Caco-2 (cell line): Measurements from ENCODE around the gene TLX3. TPM values are rescaled to one million over a fixed set of nuclear protein-coding genes. Genes with fewer than 3 reads are reported as not detected.

Experiments used
- BruUV-seq: library from RNA; stranded (reverse); fragments of 400-500 nt; replicated peaks from 2 replicates; lab custom pipeline; 2021; lab: Mats Ljungman, UMichigan
- CTCF ChIA-PET: fragments of 300-600 bp; sonication (Branson Sonifier 250); formaldehyde crosslinking; loops from one replicate; lab custom pipeline; 2022; ENCODE audit warnings: antibody characterized with exemption; lab: Charles Lee
- POLR2A ChIA-PET: fragments of 300-600 bp; sonication (Branson Sonifier 250); formaldehyde crosslinking; loops from one replicate; lab custom pipeline; 2022; ENCODE audit warnings: antibody characterized with exemption; lab: Charles Lee
- DNase-seq, 2 experiments: peaks; one replicate each; pipeline versions ENCODE4 v3.0.0 to v3.0.0-alpha.2; 2020 to 2022
- H3K27me3 ChIP-seq: replicated peaks from 2 replicates; pipeline ENCODE4 v1.6.0; 2011; ENCODE audit warnings: low read length; ENCODE audit not compliant: control insufficient read depth, insufficient read depth
- H3K36me3 ChIP-seq: 2 replicates; pipeline ENCODE4 v1.5.1; 2011; ENCODE audit warnings: low read length; ENCODE audit not compliant: control insufficient read depth, insufficient read depth
- H3K4me1 ChIP-seq: fragments of 250-450 bp; sonication (Bioruptor Pico); 2 replicates; pipeline ENCODE4 v1.5.1; 2020; ENCODE audit warnings: mild to moderate bottlenecking
- H3K4me3 ChIP-seq: 2 replicates; pipeline ENCODE4 v1.5.1; 2011; ENCODE audit warnings: low read depth, mild to moderate bottlenecking, control low read depth, low read length
- H3K9me3 ChIP-seq: fragments of 250-450 bp; sonication (Bioruptor Pico); 2 replicates; pipeline ENCODE4 v1.5.1; 2020; ENCODE audit warnings: mild to moderate bottlenecking, moderate library complexity
- H3K27ac Mint-ChIP-seq: one replicate; pipeline ENCODE4 v1.8.0; 2022; ENCODE audit warnings: mixed read lengths; ENCODE audit not compliant: unreplicated experiment
- H3K27me3 Mint-ChIP-seq: one replicate; pipeline ENCODE4 v1.8.0; 2022; ENCODE audit warnings: mixed read lengths; ENCODE audit not compliant: insufficient read depth, unreplicated experiment
- H3K36me3 Mint-ChIP-seq: one replicate; pipeline ENCODE4 v1.8.0; 2022; ENCODE audit warnings: mild to moderate bottlenecking, mixed read lengths; ENCODE audit not compliant: insufficient read depth, unreplicated experiment
- H3K4me1 Mint-ChIP-seq: one replicate; pipeline ENCODE4 v1.8.0; 2022; ENCODE audit warnings: low read depth, mixed read lengths; ENCODE audit not compliant: unreplicated experiment
- H3K4me3 Mint-ChIP-seq: one replicate; pipeline ENCODE4 v1.8.0; 2022; ENCODE audit warnings: mild to moderate bottlenecking, moderate library complexity, mixed read lengths; ENCODE audit not compliant: unreplicated experiment
- H3K9me3 Mint-ChIP-seq: one replicate; pipeline ENCODE4 v1.8.0; 2022; ENCODE audit warnings: mixed read lengths; ENCODE audit not compliant: unreplicated experiment
- intact Hi-C: fragments of 100-400 bp; cut with micrococcal nuclease; formaldehyde crosslinking; loops from one replicate; pipeline ENCODE4 v1.10.0; 2022; ENCODE audit not compliant: unreplicated experiment
- total RNA-seq: library from RNA; stranded (reverse); gene quantifications from 2 replicates; pipeline ENCODE4 v1.2.3, GENCODE V29; 2022
- TF ChIP-seq, protein P1 (sequence below), 2 experiments: fragments of 200-600 bp in 1 of 2; IDR thresholded peaks; 1 replicate in 1 of 2; 2 replicates in 1 of 2; pipeline versions ENCODE4 v1.5.1 to v1.8.0; 2011 to 2022; ENCODE audit warnings: antibody characterized with exemption in 1 of 2, control low read depth in 1 of 2, inconsistent platforms in 1 of 2, low read depth in 1 of 2, low read length in 1 of 2, mild to moderate bottlenecking in 1 of 2, moderate library complexity in 1 of 2; ENCODE audit not compliant: insufficient read depth in 1 of 2, severe bottlenecking in 1 of 2, unreplicated experiment in 1 of 2

Gene TLX3
- total RNA-seq, 1 experiment from 2014 or later, result not detected

DNA sequence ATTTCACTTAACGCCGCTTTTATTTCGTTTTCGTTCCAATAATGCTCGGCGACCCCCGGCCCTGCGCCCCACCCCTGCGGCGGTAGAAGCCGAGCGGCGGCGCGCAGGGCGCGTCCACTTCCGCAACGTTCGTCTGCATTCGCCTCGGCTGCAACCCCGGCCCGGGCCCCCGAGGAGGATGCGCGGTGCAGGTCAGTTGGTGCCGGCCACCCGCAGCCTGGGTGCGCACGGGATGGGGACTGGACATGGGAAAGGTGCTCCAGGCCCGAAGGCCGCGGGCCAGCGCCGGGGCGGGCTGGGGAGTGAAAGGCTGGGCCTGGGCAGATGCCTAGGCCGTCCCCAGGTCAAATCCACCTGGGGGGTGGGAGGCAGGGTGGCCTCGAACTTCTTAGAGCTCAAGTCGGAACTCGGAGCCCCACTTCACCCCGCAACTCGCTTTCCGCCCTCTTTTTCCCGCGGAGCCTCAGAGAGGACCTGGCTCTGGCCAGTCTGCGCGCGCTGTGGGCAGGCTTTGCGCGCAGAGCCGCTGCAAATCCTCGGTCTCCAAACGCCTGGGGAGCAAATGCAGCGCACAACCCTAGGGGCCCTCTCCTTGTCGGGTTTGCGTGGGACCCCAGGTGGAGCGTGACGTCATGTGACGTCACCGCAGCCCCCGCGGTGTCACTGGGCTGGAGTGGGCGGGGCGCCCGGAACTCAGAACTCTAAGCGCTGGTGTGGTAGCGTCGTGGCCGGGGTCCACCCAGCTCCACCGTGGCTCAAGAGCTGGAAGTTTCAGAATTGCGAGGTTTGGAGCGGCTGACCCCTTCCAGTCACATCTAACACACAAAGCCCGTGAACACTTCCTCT, 3.3 kb downstream of the TLX3 start:
- peak overlapping the region; percentile 81 for H3K27ac Mint-ChIP-seq
- H3K4me1 ChIP-seq, result no peaks in the 10 kb centered on the region
- H3K4me3 Mint-ChIP-seq, result peak overlapping the region; percentile 79
- peak; percentile 69 to 71 for DNase-seq
- H3K4me1 Mint-ChIP-seq, result peaks cover 10% of the 10 kb centered on the region
- BruUV-seq, result TSS peak; percentile 99
- intact Hi-C loops, result no loop called here
- no peaks in the 10 kb centered on the region for H3K9me3 ChIP-seq
- TF ChIP-seq, protein P1, sequence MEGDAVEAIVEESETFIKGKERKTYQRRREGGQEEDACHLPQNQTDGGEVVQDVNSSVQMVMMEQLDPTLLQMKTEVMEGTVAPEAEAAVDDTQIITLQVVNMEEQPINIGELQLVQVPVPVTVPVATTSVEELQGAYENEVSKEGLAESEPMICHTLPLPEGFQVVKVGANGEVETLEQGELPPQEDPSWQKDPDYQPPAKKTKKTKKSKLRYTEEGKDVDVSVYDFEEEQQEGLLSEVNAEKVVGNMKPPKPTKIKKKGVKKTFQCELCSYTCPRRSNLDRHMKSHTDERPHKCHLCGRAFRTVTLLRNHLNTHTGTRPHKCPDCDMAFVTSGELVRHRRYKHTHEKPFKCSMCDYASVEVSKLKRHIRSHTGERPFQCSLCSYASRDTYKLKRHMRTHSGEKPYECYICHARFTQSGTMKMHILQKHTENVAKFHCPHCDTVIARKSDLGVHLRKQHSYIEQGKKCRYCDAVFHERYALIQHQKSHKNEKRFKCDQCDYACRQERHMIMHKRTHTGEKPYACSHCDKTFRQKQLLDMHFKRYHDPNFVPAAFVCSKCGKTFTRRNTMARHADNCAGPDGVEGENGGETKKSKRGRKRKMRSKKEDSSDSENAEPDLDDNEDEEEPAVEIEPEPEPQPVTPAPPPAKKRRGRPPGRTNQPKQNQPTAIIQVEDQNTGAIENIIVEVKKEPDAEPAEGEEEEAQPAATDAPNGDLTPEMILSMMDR (IDR thresholded peaks at IDR 0.05; ENCODE audit: insufficient read depth in 1 of 2, low read depth in 1 of 2, low read length in 1 of 2, severe bottlenecking in 1 of 2, unreplicated experiment in 1 of 2), result no peak
- no peaks in the 10 kb centered on the region for H3K9me3 Mint-ChIP-seq
- peaks cover 17% of the 10 kb centered on the region for H3K36me3 Mint-ChIP-seq
- H3K27me3 ChIP-seq, result no peaks in the 10 kb centered on the region
- peak overlapping the region; percentile 86 for H3K4me3 ChIP-seq
- H3K27me3 Mint-ChIP-seq, result peaks cover 2% of the 10 kb centered on the region
- no peaks in the 10 kb centered on the region for H3K36me3 ChIP-seq
- ChIA-PET CTCF (interaction anchor here (1.3 kb wide), 1 partner anchor 12 kb away, joined by 4 read pairs; no protein-coding TSS in a partner anchor), POLR2A (no interaction called here)

GRCh38 chr5:171313481-171314206, 4.6 kb downstream of the TLX3 start:
- Histone ChIP-seq H3K36me3 (no peaks in the 10 kb centered on the region), H3K27me3 (no peaks in the 10 kb centered on the region), H3K4me3 (no peak overlapping the region), H3K9me3 (no peaks in the 10 kb centered on the region), H3K4me1 (no peaks in the 10 kb centered on the region)
- DNase-seq, result no peak
- CTCF ChIA-PET, result interaction anchor here (1.3 kb wide), 1 partner anchor 11 kb away, joined by 4 read pairs; no protein-coding TSS in a partner anchor
- TF ChIP-seq, protein P1 (IDR thresholded peaks at IDR 0.05; ENCODE audit: insufficient read depth in 1 of 2, low read depth in 1 of 2, low read length in 1 of 2, severe bottlenecking in 1 of 2, unreplicated experiment in 1 of 2), result no peak
- POLR2A ChIA-PET, result interaction anchor here (0.6 kb wide), 1 partner anchor 112 kb away, joined by 8 read pairs; no protein-coding TSS in a partner anchor
- peaks cover 2% of the 10 kb centered on the region for H3K27me3 Mint-ChIP-seq
- intact Hi-C loops, result no loop called here
- peak overlapping the region; percentile 79 for H3K4me3 Mint-ChIP-seq
- H3K4me1 Mint-ChIP-seq, result peaks cover 10% of the 10 kb centered on the region
- H3K27ac Mint-ChIP-seq, result peak overlapping the region; percentile 81
- no TSS peak for BruUV-seq
- H3K36me3 Mint-ChIP-seq, result peaks cover 17% of the 10 kb centered on the region
- H3K9me3 Mint-ChIP-seq, result no peaks in the 10 kb centered on the region

- POLR2A ChIA-PET, result no interaction called here
- BruUV-seq, result no TSS peak
- Histone ChIP-seq H3K9me3 (no peaks in the 10 kb centered on the region), H3K36me3 (no peaks in the 10 kb centered on the region), H3K27me3 (no peaks in the 10 kb centered on the region), H3K4me3 (no peak overlapping the region), H3K4me1 (no peaks in the 10 kb centered on the region)
- peaks cover 10% of the 10 kb centered on the region for H3K4me1 Mint-ChIP-seq
- peaks cover 12% of the 10 kb centered on the region for H3K36me3 Mint-ChIP-seq
- H3K27ac Mint-ChIP-seq, result no peak overlapping the region
- TF ChIP-seq, protein P1 (IDR thresholded peaks at IDR 0.05; ENCODE audit: insufficient read depth in 1 of 2, low read depth in 1 of 2, low read length in 1 of 2, severe bottlenecking in 1 of 2, unreplicated experiment in 1 of 2), result no peak
- no peaks in the 10 kb centered on the region for H3K9me3 Mint-ChIP-seq
- CTCF ChIA-PET, result no interaction called here
- intact Hi-C loops, result no loop called here
- peaks cover 2% of the 10 kb centered on the region for H3K27me3 Mint-ChIP-seq
- no peak overlapping the region for H3K4me3 Mint-ChIP-seq
- DNase-seq, result no peak
These were observed 5.8 kb downstream of the TLX3 start for GRCh38 chr5:171314728-171315385.
